HepG2 (cell line): ENCODE data around the gene TTC39C. TPM values are rescaled to one million over a fixed set of nuclear protein-coding genes. Genes with fewer than 3 reads are reported as not detected.

Experiments
- ATAC-seq: fragments of 200-7000 bp; cut with Tn5 transposase; 3 replicates; pipeline ENCODE4 v1.9.1; 2020; ENCODE audit warnings: mild to moderate bottlenecking, moderate library complexity
- BruUV-seq: library from RNA; stranded (reverse); fragments of 400-500 nt; replicated peaks from 2 replicates; lab custom pipeline; 2021; lab: Mats Ljungman, UMichigan
- CTCF ChIA-PET: fragments of 300-600 bp; formaldehyde crosslinking; extraction: SDS; loops from one replicate; lab custom pipeline; 2021; ENCODE audit warnings: low total read pairs, inconsistent platforms, low intra/inter-chr PET ratio; lab: Yijun Ruan, JAX
- POLR2A ChIA-PET: fragments of 350-600 bp; sonication (Branson Sonifier 250); formaldehyde crosslinking; loops from one replicate; lab custom pipeline; 2020; ENCODE audit warnings: antibody characterized with exemption, inconsistent platforms; lab: Yijun Ruan, JAX
- DNase-seq: peaks from one replicate; pipeline ENCODE4 v3.0.0-alpha.2; 2015; ENCODE audit warnings: low spot score
- FAIRE-seq: peaks from 3 replicates; lab custom pipeline; 2011; peaks lifted over from hg19 to GRCh38; lab: Jason Lieb, UNC
- H2AFZ ChIP-seq: one replicate; pipeline ENCODE4 v1.6.1; 2011; ENCODE audit warnings: low read length, inconsistent platforms
- H3K27ac ChIP-seq: fragments of 300-600 bp; 3 replicates; pipeline ENCODE4 v1.8.0; 2011; ENCODE audit warnings: mixed run types, mild to moderate bottlenecking, mixed read lengths, low read length, inconsistent platforms; ENCODE audit not compliant: insufficient read depth; ENCODE audit errors: extremely low read length
- H3K27me3 ChIP-seq, 2 experiments: fragments of 200-600 bp in 1 of 2; 2 replicates in 1 of 2; 3 replicates in 1 of 2; pipeline versions ENCODE4 v1.6.0 to v1.8.0; 2011; ENCODE audit warnings: low read length in 2 of 2, mild to moderate bottlenecking in 2 of 2, moderate library complexity in 2 of 2, inconsistent platforms in 1 of 2; ENCODE audit not compliant: insufficient read depth in 2 of 2, control insufficient read depth in 1 of 2
- H3K36me3 ChIP-seq, 2 experiments: fragments of 200-600 bp in 1 of 2; replicated peaks in 1 of 2; 2 replicates in 1 of 2; 3 replicates in 1 of 2; pipeline versions ENCODE4 v1.5.1 to v1.8.0; 2011; ENCODE audit warnings: low read length in 2 of 2, inconsistent platforms in 1 of 2; ENCODE audit not compliant: insufficient read depth in 2 of 2, control insufficient read depth in 1 of 2
- H3K4me1 ChIP-seq: 2 replicates; pipeline ENCODE4 v1.5.1; 2012; ENCODE audit warnings: low read length, inconsistent platforms; ENCODE audit not compliant: insufficient read depth
- H3K4me2 ChIP-seq: 2 replicates; pipeline ENCODE4 v1.6.0; 2011; ENCODE audit warnings: low read depth, low read length, inconsistent platforms
- H3K4me3 ChIP-seq, 3 experiments: fragments of 200-600 bp in 1 of 3; sonication (generic), shearing (Covaris generic) in 1 of 3; replicated peaks in 1 of 3; 2 replicates each; pipeline ENCODE4 v1.5.1; 2011 to 2016; ENCODE audit warnings: low read length in 3 of 3, inconsistent platforms in 2 of 3, low read depth in 2 of 3, mild to moderate bottlenecking in 2 of 3, control low read depth in 1 of 3, mixed read lengths in 1 of 3; ENCODE audit not compliant: insufficient read depth in 1 of 3
- H3K79me2 ChIP-seq: one replicate; pipeline ENCODE4 v1.6.1; 2011; ENCODE audit warnings: low read length, inconsistent platforms; ENCODE audit not compliant: insufficient read depth
- H3K9ac ChIP-seq: 2 replicates; pipeline ENCODE4 v1.6.0; 2011; ENCODE audit warnings: mild to moderate bottlenecking, low read depth, low read length, inconsistent platforms; ENCODE audit not compliant: insufficient read depth
- H3K9me3 ChIP-seq: 2 replicates; pipeline ENCODE4 v1.5.1; 2012; ENCODE audit warnings: mild to moderate bottlenecking, low read length
- H4K20me1 ChIP-seq: 2 replicates; pipeline ENCODE4 v1.6.0; 2011; ENCODE audit warnings: inconsistent platforms, mild to moderate bottlenecking, low read length, moderate library complexity; ENCODE audit not compliant: insufficient read depth
- FOXC1 ChIP-seq: sonication (generic); formaldehyde crosslinking; IDR thresholded peaks from 2 replicates; pipeline ENCODE4 v1.8.0; 2022; ENCODE audit warnings: mild to moderate bottlenecking, missing genetic modification reagents, borderline replicate concordance
- RAD21 ChIP-seq: fragments of 450-650 bp; formaldehyde crosslinking; IDR thresholded peaks from 2 replicates; pipeline ENCODE4 v1.5.0; 2020; ENCODE audit warnings: mild to moderate bottlenecking
- SMC3 ChIP-seq: IDR thresholded peaks from 2 replicates; pipeline ENCODE4 v1.6.1; 2011; ENCODE audit warnings: low read length, improper control_type of control experiment
- WGBS: methylation state at CpG from one replicate; pipeline ENCODE4 v1.1.6; 2017; ENCODE audit warnings: low lambda C conversion rate; 5-methylcytosine and 5-hydroxymethylcytosine counted together
- in situ Hi-C: cut with HindIII; loops from 2 replicates; pipeline ENCODE4 v1.10.0; 2017; ENCODE audit warnings: low pct_unique_long_range_greater_than_20kb; ENCODE audit not compliant: extremely low pct_ligation_motif_present
- intact Hi-C: fragments of 100-400 bp; cut with micrococcal nuclease; formaldehyde crosslinking; loops from one replicate; pipeline ENCODE4 v1.10.0; 2022; ENCODE audit not compliant: unreplicated experiment
- polyA plus RNA-seq, 8 experiments: library from polyadenylated mRNA; depleted of rRNA in 3 of 8; stranded (reverse) in 7 of 8; unstranded in 1 of 8; fragments of >200 nt; fragmentation: Illumina TruSeq in 4 of 8; extraction: Trizol in 4 of 8; gene quantifications; 2 replicates each; pipeline versions ENCODE4 v1.2.1 to v1.2.3, GENCODE V29; 2011 to 2016; ENCODE audit warnings: low read depth in 4 of 8, missing spikeins in 1 of 8, mixed read lengths in 1 of 8; ENCODE audit not compliant: insufficient read depth in 1 of 8
- total RNA-seq, 5 experiments: library from RNA; depleted of rRNA; stranded (reverse); fragments of >200 nt; fragmentation: Illumina TruSeq; extraction: Trizol; gene quantifications; 2 replicates each; pipeline ENCODE4 v1.2.3, GENCODE V29; 2016; ENCODE audit warnings: low read depth in 1 of 5
- TF ChIP-seq, protein P1 (sequence below): sonication (generic); formaldehyde crosslinking; IDR thresholded peaks from 2 replicates; pipeline ENCODE4 v1.5.0; 2020; ENCODE audit warnings: mild to moderate bottlenecking, missing genetic modification reagents, moderate library complexity

TTC39C gene
- total and polyA plus RNA-seq, 2 of the 13 experiments (the other 11 are each of a cell fraction or from before 2014, with no cell fraction given) = 19.1 to 25.9 TPM

- FAIRE-seq (no peak), ATAC-seq (peak; percentile 78), DNase-seq (peak; percentile 37)
- Histone ChIP-seq H4K20me1 (no peaks in the 10 kb centered on the region), H3K9ac (no peak overlapping the region), H3K36me3 (no peaks in the 10 kb centered on the region), H3K9me3 (no peaks in the 10 kb centered on the region), H3K4me1 (no peaks in the 10 kb centered on the region), H3K27me3 (peaks cover 1 to 4% of the 10 kb centered on the region in 2 experiments; a peak in 2 of 5 replicates), H3K27ac (no peak overlapping the region), H3K79me2 (no peaks in the 10 kb centered on the region), H3K4me3 (no peak overlapping the region), H2AFZ (no peak overlapping the region), H3K4me2 (no peak overlapping the region)
- WGBS = 52% methylated on average over 7 of the region's 7 CpGs
- ChIA-PET POLR2A (no interaction called here), CTCF (interaction anchor here (1.7 kb wide), 1 partner anchor 312 kb away, joined by 10 read pairs; no protein-coding TSS in a partner anchor)
- no TSS peak for BruUV-seq
- intact Hi-C loops = loop anchor here (2.0 to 10.0 kb wide), 3 partner anchors 98 to 312 kb away; no protein-coding TSS in a partner anchor
- TF ChIP-seq SMC3 (peak; percentile 70), FOXC1 (no peak), RAD21 (peak; percentile 30; the same call in 1 of the 2 replicates)
- TF ChIP-seq, protein P1, sequence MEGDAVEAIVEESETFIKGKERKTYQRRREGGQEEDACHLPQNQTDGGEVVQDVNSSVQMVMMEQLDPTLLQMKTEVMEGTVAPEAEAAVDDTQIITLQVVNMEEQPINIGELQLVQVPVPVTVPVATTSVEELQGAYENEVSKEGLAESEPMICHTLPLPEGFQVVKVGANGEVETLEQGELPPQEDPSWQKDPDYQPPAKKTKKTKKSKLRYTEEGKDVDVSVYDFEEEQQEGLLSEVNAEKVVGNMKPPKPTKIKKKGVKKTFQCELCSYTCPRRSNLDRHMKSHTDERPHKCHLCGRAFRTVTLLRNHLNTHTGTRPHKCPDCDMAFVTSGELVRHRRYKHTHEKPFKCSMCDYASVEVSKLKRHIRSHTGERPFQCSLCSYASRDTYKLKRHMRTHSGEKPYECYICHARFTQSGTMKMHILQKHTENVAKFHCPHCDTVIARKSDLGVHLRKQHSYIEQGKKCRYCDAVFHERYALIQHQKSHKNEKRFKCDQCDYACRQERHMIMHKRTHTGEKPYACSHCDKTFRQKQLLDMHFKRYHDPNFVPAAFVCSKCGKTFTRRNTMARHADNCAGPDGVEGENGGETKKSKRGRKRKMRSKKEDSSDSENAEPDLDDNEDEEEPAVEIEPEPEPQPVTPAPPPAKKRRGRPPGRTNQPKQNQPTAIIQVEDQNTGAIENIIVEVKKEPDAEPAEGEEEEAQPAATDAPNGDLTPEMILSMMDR (CRISPR knock-in tag) = peak; percentile 70
- in situ Hi-C loops = loop anchor here (5.0 kb wide), 1 partner anchor 310 kb away; no protein-coding TSS in a partner anchor
These were observed 162.3 kb downstream of the TTC39C start for GRCh38 chr18:24176727-24177416.
